SK-N-SH treated with all-trans-retinoic acid at 6 μM for 48 hours (cell line): Measurements from ENCODE around the gene SORCS2.

Source experiments
- ARNTL ChIP-seq: fragments of 450-650 bp; formaldehyde crosslinking; IDR thresholded peaks from 2 replicates; pipeline ENCODE4 v1.5.0; 2020; ENCODE audit warnings: low read depth, mild to moderate bottlenecking, moderate library complexity, borderline replicate concordance
- BACH2 ChIP-seq: fragments of 250-450 bp; sonication (Bioruptor Pico); IDR thresholded peaks from 2 replicates; pipeline ENCODE4 v1.9.0; 2021; ENCODE audit warnings: mild to moderate bottlenecking, borderline replicate concordance
- CSDC2 ChIP-seq: fragments of 250-450 bp; sonication (Bioruptor Pico); IDR thresholded peaks from 2 replicates; pipeline ENCODE4 v1.5.0; 2020; ENCODE audit warnings: mild to moderate bottlenecking, moderate library complexity
- ESRRG ChIP-seq: fragments of 250-450 bp; sonication (Bioruptor Pico); IDR thresholded peaks from 2 replicates; pipeline ENCODE4 v1.6.1; 2021; ENCODE audit warnings: mild to moderate bottlenecking
- GLIS3 ChIP-seq: fragments of 250-450 bp; sonication (Bioruptor Pico); IDR thresholded peaks from 2 replicates; pipeline ENCODE4 v1.5.0; 2020; ENCODE audit warnings: mild to moderate bottlenecking, moderate library complexity
- ISL1 ChIP-seq: fragments of 250-450 bp; sonication (Bioruptor Pico); IDR thresholded peaks from 2 replicates; pipeline ENCODE4 v2.1.2; 2022; ENCODE audit warnings: mild to moderate bottlenecking, moderate library complexity
- TCF4 ChIP-seq: fragments of 250-450 bp; sonication (Bioruptor Pico); IDR thresholded peaks from 2 replicates; pipeline ENCODE4 v1.8.0; 2021; ENCODE audit warnings: mild to moderate bottlenecking, moderate library complexity, borderline replicate concordance
- TOX ChIP-seq: fragments of 250-450 bp; sonication (Bioruptor Pico); IDR thresholded peaks from 2 replicates; pipeline ENCODE4 v1.8.0; 2021; ENCODE audit warnings: mild to moderate bottlenecking, moderate library complexity, borderline replicate concordance
- ZC3H10 ChIP-seq: fragments of 250-450 bp; sonication (Bioruptor Pico); IDR thresholded peaks from 2 replicates; pipeline ENCODE4 v1.5.1; 2021; ENCODE audit warnings: mild to moderate bottlenecking, moderate library complexity
- ZFP30 ChIP-seq: fragments of 450-650 bp; formaldehyde crosslinking; IDR thresholded peaks from 2 replicates; pipeline ENCODE4 v1.5.0; 2022; ENCODE audit warnings: mild to moderate bottlenecking, moderate library complexity
- ZNF70 ChIP-seq: fragments of 450-650 bp; formaldehyde crosslinking; IDR thresholded peaks from 2 replicates; pipeline ENCODE4 v1.5.0; 2020; ENCODE audit warnings: mild to moderate bottlenecking, moderate library complexity
- TF ChIP-seq, protein P1 (sequence below): fragments of 250-450 bp; sonication (Bioruptor Pico); IDR thresholded peaks from 2 replicates; pipeline ENCODE4 v1.8.0; 2020; ENCODE audit warnings: mild to moderate bottlenecking, moderate library complexity, borderline replicate concordance
- TF ChIP-seq, protein P2 (sequence below): fragments of 250-450 bp; sonication (Bioruptor Pico); IDR thresholded peaks from 2 replicates; pipeline ENCODE4 v1.5.1; 2020; ENCODE audit warnings: low read depth, mild to moderate bottlenecking, moderate library complexity
- TF ChIP-seq, protein P3 (sequence below): fragments of 250-450 bp; sonication (Bioruptor Pico); IDR thresholded peaks from 2 replicates; pipeline ENCODE4 v1.5.1; 2021; ENCODE audit warnings: mild to moderate bottlenecking, moderate library complexity

DNA sequence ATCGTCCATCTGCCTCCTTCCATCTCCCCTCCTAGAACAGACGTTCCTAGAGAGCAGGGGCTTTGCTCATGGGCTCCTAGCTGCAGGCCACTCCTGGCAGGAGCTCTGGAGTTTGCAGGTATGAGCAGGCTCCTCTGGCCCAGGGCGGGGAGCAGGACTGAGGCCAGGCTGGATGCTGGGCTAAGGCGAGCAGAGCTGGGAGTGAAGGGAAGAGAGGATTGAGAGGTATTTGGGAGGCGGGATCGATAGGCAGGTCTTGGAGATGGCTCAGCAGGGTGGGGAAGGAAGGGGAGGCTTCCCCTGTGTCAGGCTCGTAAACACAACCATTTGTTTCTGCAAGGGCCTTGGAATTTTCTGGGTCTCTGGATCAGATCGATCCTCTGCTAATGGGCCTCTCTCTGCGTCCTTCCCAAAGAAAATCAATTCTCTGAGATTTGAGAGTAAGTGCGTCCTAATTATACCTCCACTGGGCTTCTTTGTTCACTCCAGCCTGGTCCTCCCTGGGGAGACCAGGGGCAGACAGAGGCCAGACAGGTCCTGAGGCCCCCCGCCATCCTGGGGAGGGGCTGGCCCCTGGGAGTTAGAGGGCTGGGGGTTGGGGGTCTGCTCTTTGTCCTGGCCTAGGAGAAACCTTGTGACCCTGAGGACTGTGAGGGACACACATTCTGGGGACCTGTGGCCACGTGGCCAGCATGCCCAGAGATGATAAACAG is 337.2 kb downstream of the SORCS2 start:
- TF ChIP-seq ARNTL (CRISPR knock-in tag) (no peak), ZFP30 (CRISPR knock-in tag) (no peak), BACH2 (CRISPR knock-in tag) (no peak), CSDC2 (CRISPR knock-in tag) (no peak), ISL1 (no peak), ZNF70 (CRISPR knock-in tag) (no peak), ESRRG (no peak), GLIS3 (no peak), ZC3H10 (CRISPR knock-in tag) (no peak), TOX (CRISPR knock-in tag) (no peak), TCF4 (CRISPR knock-in tag) (no peak)
- TF ChIP-seq, protein P1, sequence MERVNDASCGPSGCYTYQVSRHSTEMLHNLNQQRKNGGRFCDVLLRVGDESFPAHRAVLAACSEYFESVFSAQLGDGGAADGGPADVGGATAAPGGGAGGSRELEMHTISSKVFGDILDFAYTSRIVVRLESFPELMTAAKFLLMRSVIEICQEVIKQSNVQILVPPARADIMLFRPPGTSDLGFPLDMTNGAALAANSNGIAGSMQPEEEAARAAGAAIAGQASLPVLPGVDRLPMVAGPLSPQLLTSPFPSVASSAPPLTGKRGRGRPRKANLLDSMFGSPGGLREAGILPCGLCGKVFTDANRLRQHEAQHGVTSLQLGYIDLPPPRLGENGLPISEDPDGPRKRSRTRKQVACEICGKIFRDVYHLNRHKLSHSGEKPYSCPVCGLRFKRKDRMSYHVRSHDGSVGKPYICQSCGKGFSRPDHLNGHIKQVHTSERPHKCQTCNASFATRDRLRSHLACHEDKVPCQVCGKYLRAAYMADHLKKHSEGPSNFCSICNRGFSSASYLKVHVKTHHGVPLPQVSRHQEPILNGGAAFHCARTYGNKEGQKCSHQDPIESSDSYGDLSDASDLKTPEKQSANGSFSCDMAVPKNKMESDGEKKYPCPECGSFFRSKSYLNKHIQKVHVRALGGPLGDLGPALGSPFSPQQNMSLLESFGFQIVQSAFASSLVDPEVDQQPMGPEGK: no peak
- TF ChIP-seq, protein P2, sequence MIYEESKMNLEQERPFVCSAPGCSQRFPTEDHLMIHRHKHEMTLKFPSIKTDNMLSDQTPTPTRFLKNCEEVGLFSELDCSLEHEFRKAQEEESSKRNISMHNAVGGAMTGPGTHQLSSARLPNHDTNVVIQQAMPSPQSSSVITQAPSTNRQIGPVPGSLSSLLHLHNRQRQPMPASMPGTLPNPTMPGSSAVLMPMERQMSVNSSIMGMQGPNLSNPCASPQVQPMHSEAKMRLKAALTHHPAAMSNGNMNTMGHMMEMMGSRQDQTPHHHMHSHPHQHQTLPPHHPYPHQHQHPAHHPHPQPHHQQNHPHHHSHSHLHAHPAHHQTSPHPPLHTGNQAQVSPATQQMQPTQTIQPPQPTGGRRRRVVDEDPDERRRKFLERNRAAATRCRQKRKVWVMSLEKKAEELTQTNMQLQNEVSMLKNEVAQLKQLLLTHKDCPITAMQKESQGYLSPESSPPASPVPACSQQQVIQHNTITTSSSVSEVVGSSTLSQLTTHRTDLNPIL (CRISPR knock-in tag): no peak
- TF ChIP-seq, protein P3, sequence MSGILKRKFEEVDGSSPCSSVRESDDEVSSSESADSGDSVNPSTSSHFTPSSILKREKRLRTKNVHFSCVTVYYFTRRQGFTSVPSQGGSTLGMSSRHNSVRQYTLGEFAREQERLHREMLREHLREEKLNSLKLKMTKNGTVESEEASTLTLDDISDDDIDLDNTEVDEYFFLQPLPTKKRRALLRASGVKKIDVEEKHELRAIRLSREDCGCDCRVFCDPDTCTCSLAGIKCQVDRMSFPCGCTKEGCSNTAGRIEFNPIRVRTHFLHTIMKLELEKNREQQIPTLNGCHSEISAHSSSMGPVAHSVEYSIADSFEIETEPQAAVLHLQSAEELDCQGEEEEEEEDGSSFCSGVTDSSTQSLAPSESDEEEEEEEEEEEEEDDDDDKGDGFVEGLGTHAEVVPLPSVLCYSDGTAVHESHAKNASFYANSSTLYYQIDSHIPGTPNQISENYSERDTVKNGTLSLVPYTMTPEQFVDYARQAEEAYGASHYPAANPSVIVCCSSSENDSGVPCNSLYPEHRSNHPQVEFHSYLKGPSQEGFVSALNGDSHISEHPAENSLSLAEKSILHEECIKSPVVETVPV (CRISPR knock-in tag): no peak
